Retinal pigment epithelial cell (primary cell): ENCODE results near the gene RNF25.

Experiments
- DNase-seq: peaks from one replicate; pipeline ENCODE4 v3.0.0-alpha.2; 2010; ENCODE audit warnings: low read depth
- H3K4me3 ChIP-seq: 2 replicates; pipeline ENCODE4 v1.5.1; 2011; ENCODE audit warnings: mild to moderate bottlenecking, low read length, control low read depth, moderate library complexity
- TF ChIP-seq, protein P1 (sequence below): conservative IDR thresholded peaks from 2 replicates; pipeline ENCODE4 v1.5.1; 2011; ENCODE audit warnings: low read depth, low read length, control low read depth, inconsistent platforms

RNF25 gene

GRCh38 chr2:218644721-218645120 lies 27.1 kb downstream of the RNF25 start:
- DNase-seq: no peak
- H3K4me3 ChIP-seq: no peak overlapping the region
- TF ChIP-seq, protein P1, sequence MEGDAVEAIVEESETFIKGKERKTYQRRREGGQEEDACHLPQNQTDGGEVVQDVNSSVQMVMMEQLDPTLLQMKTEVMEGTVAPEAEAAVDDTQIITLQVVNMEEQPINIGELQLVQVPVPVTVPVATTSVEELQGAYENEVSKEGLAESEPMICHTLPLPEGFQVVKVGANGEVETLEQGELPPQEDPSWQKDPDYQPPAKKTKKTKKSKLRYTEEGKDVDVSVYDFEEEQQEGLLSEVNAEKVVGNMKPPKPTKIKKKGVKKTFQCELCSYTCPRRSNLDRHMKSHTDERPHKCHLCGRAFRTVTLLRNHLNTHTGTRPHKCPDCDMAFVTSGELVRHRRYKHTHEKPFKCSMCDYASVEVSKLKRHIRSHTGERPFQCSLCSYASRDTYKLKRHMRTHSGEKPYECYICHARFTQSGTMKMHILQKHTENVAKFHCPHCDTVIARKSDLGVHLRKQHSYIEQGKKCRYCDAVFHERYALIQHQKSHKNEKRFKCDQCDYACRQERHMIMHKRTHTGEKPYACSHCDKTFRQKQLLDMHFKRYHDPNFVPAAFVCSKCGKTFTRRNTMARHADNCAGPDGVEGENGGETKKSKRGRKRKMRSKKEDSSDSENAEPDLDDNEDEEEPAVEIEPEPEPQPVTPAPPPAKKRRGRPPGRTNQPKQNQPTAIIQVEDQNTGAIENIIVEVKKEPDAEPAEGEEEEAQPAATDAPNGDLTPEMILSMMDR: no peak

DNA sequence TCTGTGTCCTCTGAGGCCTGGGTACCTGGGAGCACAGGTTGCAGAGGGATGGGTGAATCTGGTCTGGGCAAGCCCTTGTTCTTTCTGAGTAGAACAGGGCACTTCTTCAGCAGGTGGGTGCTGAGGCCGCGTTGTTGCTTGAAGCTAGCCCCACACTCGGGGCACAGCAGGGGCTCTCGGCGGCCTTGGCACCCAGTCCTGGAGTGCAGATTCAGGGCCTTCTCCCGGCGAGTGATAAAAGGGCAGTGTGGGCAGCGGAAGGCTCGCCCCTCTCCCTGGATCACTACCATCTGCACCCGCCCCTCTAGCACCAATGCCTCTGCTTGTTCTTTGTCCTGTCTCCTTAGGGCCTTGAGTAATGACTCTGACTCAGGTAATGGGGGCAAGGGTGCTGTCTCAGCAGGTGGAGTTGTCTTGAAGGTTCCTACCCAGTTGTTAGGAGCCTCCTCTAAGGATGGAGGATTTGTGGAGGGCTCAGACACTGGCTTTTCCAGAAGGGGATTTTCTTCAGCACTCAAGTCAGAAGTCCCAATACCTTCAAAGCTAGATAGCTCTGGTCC lies 28.0 kb downstream of the RNF25 start:
- H3K4me3 ChIP-seq: no peak overlapping the region
- TF ChIP-seq, protein P1: no peak
- no peak for DNase-seq

GRCh38 chr2:218642786-218643185 lies 29.0 kb downstream of the RNF25 start:
- no peak overlapping the region for H3K4me3 ChIP-seq
- TF ChIP-seq, protein P1: no peak
- DNase-seq: no peak

DNA sequence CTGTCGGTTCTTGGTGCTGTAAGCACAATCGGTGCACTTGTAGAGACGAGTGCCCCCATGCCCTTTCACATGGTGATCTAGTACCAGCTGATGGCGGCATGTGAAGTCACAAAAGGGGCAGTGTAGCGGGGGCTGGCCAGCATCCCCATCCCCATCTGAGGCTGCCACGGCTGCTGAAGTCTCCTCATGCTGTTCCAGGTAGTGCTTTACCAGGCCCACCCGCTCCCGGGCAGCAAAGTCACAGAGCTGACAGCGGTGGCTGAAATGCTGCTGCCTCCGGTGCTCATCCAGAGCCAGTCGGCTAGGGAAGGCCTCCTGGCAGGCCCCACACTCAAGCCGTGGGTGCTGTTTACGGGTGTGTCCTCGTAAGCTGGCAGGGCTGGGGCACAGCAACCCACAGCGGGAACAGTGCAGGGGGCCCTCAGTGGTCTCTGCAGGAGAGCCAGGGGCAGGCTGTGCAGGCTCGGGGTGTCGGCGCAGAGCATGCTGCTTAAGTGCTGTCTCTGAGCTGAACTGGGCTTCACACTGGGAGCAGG lies 29.6 kb downstream of the RNF25 start:
- TF ChIP-seq, protein P1: no peak
- DNase-seq: no peak
- H3K4me3 ChIP-seq: no peak overlapping the region

DNA sequence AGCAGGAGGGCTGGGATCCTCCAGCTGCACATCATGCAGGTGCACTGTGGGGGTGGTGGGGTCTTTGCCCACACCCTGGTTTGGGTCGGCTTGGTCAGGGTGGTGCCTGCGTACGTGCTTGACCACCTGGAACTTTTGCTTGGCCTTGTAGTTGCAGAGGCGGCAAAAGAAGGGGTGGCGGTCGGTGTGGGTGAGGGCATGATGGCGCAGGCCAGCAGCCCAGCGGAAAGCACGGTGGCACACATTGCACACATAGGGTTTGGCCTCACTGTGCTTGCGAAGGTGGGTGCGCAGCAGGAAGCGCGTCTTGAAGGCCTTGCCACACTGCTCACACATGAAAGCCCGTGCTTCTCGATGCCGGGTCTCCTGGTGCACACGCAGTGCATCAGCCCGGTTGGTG lies 33.4 kb downstream of the RNF25 start:
- no peak overlapping the region for H3K4me3 ChIP-seq
- TF ChIP-seq, protein P1: no peak
- no peak for DNase-seq

DNA sequence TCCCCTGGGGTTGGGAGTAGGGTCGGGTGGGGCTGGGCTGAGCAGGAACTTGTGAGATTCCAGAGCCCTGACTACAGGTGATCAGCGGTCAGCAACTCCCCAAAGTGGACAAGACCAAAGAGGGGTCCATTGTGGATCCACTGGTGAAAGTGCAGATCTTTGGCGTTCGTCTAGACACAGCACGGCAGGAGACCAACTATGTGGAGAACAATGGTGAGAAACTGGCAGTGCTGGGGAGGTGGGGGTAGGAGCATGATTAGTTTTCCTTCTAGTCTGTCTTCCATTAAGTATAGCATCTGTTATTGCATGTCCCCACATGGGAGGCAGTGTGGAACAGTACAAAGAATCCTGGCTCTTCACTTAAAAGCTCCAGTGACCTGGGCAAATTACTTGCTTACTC lies 36.1 kb downstream of the RNF25 start:
- TF ChIP-seq, protein P1: no peak
- no peak for DNase-seq
- no peak overlapping the region for H3K4me3 ChIP-seq

DNA sequence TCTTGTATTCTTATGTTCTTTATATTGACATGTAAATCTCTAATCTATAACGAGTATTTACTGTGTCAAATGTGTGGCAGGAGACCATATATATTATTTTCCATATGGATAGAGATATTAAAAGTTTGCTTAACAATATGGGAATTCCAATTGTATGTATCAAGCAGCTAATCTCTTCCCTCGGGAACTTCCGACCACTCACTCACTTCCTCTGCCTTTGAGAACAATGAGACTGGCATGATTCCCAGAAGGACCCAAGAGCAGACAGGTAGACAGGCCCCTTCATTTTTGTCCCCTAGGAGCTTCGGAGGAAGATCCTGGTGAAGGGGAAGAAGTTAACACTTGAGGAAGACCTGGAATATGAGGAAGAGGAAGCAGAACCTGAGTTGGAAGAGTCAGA lies 40.0 kb downstream of the RNF25 start:
- no peak overlapping the region for H3K4me3 ChIP-seq
- TF ChIP-seq, protein P1: no peak
- DNase-seq: peak; percentile 27
